GM23338 (cell line): ENCODE data around the gene ANKUB1. TPM values are rescaled to one million over a fixed set of nuclear protein-coding genes. Genes with fewer than 3 reads are reported as not detected.

Experiments used
- ATAC-seq: fragments of 200-7000 bp; cut with Tn5 transposase; 3 replicates; pipeline ENCODE4 v1.9.1; 2020
- DNase-seq: peaks from one replicate; pipeline ENCODE4 v3.0.0-alpha.2; 2015; ENCODE audit warnings: low spot score
- H2AFZ ChIP-seq: fragments of 200-600 bp; sonication (generic); 2 replicates; pipeline ENCODE4 v1.8.0; 2016; ENCODE audit warnings: antibody characterized with exemption, mild to moderate bottlenecking, moderate library complexity
- H3F3A ChIP-seq: fragments of 200-600 bp; sonication (generic); replicated peaks from 2 replicates; pipeline ENCODE4 v1.8.0; 2017; ENCODE audit warnings: antibody characterized with exemption, mixed run types, low read depth
- H3K27ac ChIP-seq: fragments of 200-600 bp; sonication (generic); 2 replicates; pipeline ENCODE4 v1.6.1; 2016; ENCODE audit warnings: low read depth
- H3K27me3 ChIP-seq: fragments of 200-600 bp; sonication (generic); 2 replicates; pipeline ENCODE4 v1.8.0; 2016; ENCODE audit warnings: mild to moderate bottlenecking, mixed run types, moderate library complexity; ENCODE audit not compliant: insufficient read depth
- H3K36me3 ChIP-seq: fragments of 200-600 bp; sonication (generic); 2 replicates; pipeline ENCODE4 v1.8.0; 2016; ENCODE audit warnings: mild to moderate bottlenecking; ENCODE audit not compliant: insufficient read depth
- H3K4me1 ChIP-seq: fragments of 200-600 bp; sonication (generic); 2 replicates; pipeline ENCODE4 v1.8.0; 2016; ENCODE audit warnings: mild to moderate bottlenecking, moderate library complexity; ENCODE audit not compliant: insufficient read depth
- H3K4me2 ChIP-seq: fragments of 200-600 bp; sonication (generic); 2 replicates; pipeline ENCODE4 v1.7.1; 2017; ENCODE audit warnings: mixed run types
- H3K4me3 ChIP-seq: fragments of 200-600 bp; sonication (generic); 2 replicates; pipeline ENCODE4 v1.6.1; 2016; ENCODE audit warnings: mixed run types
- H3K79me2 ChIP-seq: fragments of 200-600 bp; sonication (generic); replicated peaks from 2 replicates; pipeline ENCODE4 v1.8.0; 2017; ENCODE audit warnings: mild to moderate bottlenecking; ENCODE audit not compliant: insufficient read depth
- H3K9me2 ChIP-seq: fragments of 200-600 bp; sonication (generic); 2 replicates; pipeline ENCODE4 v1.8.0; 2017; ENCODE audit not compliant: insufficient read depth
- H4K20me1 ChIP-seq: fragments of 200-600 bp; sonication (generic); replicated peaks from 2 replicates; pipeline ENCODE4 v1.8.0; 2017; ENCODE audit warnings: mild to moderate bottlenecking; ENCODE audit not compliant: insufficient read depth
- H3K27ac Mint-ChIP-seq: 2 replicates; pipeline ENCODE4 v1.8.0; 2020; ENCODE audit warnings: inconsistent platforms, mild to moderate bottlenecking, moderate library complexity, mixed read lengths
- H3K27me3 Mint-ChIP-seq: 3 replicates; pipeline ENCODE4 v1.8.0; 2022; ENCODE audit warnings: low read depth, mild to moderate bottlenecking, moderate library complexity, mixed read lengths, inconsistent platforms; ENCODE audit not compliant: insufficient read depth, poor library complexity
- H3K36me3 Mint-ChIP-seq: 3 replicates; pipeline ENCODE4 v1.8.0; 2021; ENCODE audit warnings: low read depth, mild to moderate bottlenecking, inconsistent platforms, moderate library complexity, mixed read lengths
- H3K4me1 Mint-ChIP-seq: 3 replicates; pipeline ENCODE4 v1.8.0; 2020; ENCODE audit warnings: mild to moderate bottlenecking, inconsistent platforms, mixed read lengths
- H3K4me3 Mint-ChIP-seq: 3 replicates; pipeline ENCODE4 v1.8.0; 2021; ENCODE audit warnings: moderate library complexity, mild to moderate bottlenecking, inconsistent platforms, mixed read lengths
- H3K9me3 Mint-ChIP-seq: 3 replicates; pipeline ENCODE4 v1.8.0; 2020; ENCODE audit warnings: moderate library complexity, mild to moderate bottlenecking, inconsistent platforms, mixed read lengths
- CREB1 ChIP-seq: fragments of 250-450 bp; sonication (Bioruptor Pico); IDR thresholded peaks from 2 replicates; pipeline ENCODE4 v1.5.0; 2020; ENCODE audit warnings: low read depth, mild to moderate bottlenecking, moderate library complexity
- CTCF ChIP-seq, 2 experiments: fragments of 200-600 bp in 1 of 2; sonication (generic) in 1 of 2; conservative IDR thresholded peaks; 2 replicates each; pipeline versions ENCODE4 v1.5.1 to v1.6.1; 2016 to 2017; ENCODE audit warnings: antibody characterized with exemption in 2 of 2, low read depth in 2 of 2, mild to moderate bottlenecking in 2 of 2, moderate library complexity in 1 of 2
- EZH2phosphoT487 ChIP-seq: fragments of 200-600 bp; sonication (generic); IDR thresholded peaks from one replicate; pipeline ENCODE4 v1.8.1; 2018; ENCODE audit warnings: antibody characterized with exemption; ENCODE audit not compliant: unreplicated experiment
- JUNB ChIP-seq: IDR thresholded peaks from one replicate; pipeline ENCODE4 v1.6.1; 2016; ENCODE audit warnings: antibody characterized with exemption; ENCODE audit not compliant: unreplicated experiment
- NANOG ChIP-seq: IDR thresholded peaks from 2 replicates; pipeline ENCODE4 v1.6.1; 2016; ENCODE audit warnings: antibody characterized with exemption, borderline replicate concordance
- POLR2AphosphoS5 ChIP-seq: IDR thresholded peaks from 2 replicates; pipeline ENCODE4 v1.6.1; 2016; ENCODE audit warnings: antibody characterized with exemption, low read depth
- REST ChIP-seq: IDR thresholded peaks from one replicate; pipeline ENCODE4 v1.6.1; 2018; ENCODE audit warnings: antibody characterized with exemption; ENCODE audit not compliant: unreplicated experiment
- STAT1 ChIP-seq: IDR thresholded peaks from one replicate; pipeline ENCODE4 v1.6.1; 2016; ENCODE audit warnings: antibody characterized with exemption; ENCODE audit not compliant: unreplicated experiment
- polyA plus RNA-seq: library from polyadenylated mRNA; unstranded; fragments of >200 nt; fragmentation: Nextera tagmentation; extraction: Ambion mirVana; gene quantifications from 2 replicates; pipeline ENCODE4 v1.2.1, GENCODE V29; 2016
- total RNA-seq: library from RNA; depleted of rRNA; stranded (reverse); fragments of >200 nt; shearing (Covaris generic); gene quantifications from 2 replicates; pipeline ENCODE4 v1.2.3, GENCODE V29; 2014

The ANKUB1 gene
- total and polyA plus RNA-seq, 2 experiments from 2014 or later: not detected

DNA sequence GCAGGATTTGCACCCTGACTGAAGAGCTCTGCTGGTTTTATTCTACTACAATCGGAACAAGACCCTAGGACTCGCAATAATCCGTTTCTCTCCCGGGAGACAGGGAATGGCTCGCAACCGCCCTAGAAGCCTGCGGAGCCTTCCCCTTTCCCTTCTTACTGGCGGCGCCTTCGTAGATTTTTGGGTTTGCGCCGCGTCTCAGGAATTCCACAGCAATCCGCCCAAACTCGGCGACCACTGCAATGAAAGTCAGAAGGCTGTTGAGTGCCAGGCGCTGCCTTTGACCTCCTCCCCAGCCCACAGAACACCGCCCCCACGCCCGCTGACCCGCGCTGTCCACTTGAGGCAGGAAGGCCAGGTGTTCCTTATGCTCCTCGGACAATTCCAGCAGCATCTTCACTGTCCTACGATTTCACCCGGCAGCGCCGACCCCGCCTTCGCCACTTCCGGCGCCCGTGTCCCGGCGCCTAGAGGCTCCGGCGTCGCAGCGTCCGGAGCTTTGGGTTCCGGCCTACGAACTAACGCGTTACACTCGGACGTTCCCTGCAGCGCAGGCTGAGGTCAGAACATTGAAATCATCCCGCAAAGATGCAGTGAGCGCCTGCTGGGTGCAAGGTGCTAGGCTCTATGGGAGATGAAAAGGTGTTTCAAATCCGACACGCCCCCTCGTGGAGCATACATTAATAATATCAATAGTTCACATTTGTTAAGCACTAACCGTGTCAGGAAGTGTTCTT is 40.1 kb downstream of the ANKUB1 start, which contains the start of gene COMMD2 (continued):
- TF ChIP-seq REST: no peak
- no peak for TF ChIP-seq STAT1

- Mint-ChIP-seq H3K27me3 (no peaks in the 10 kb centered on the region), H3K4me1 (peaks cover 11% of the 10 kb centered on the region; the same call in 2 of the 3 replicates), H3K36me3 (peaks cover 37% of the 10 kb centered on the region), H3K9me3 (no peaks in the 10 kb centered on the region), H3K4me3 (peak overlapping the region; percentile 98), H3K27ac (no peak overlapping the region)
- Histone ChIP-seq H3K4me2 (peak overlapping the region; percentile 81), H2AFZ (peak overlapping the region; percentile 78; the same call in 1 of the 2 replicates), H3F3A (no peaks in the 10 kb centered on the region), H3K27me3 (no peaks in the 10 kb centered on the region), H3K4me3 (peak overlapping the region; percentile 85), H3K9me2 (no peaks in the 10 kb centered on the region), H3K79me2 (peaks cover 11% of the 10 kb centered on the region), H3K36me3 (peaks cover 20% of the 10 kb centered on the region), H3K27ac (no peak overlapping the region), H4K20me1 (no peaks in the 10 kb centered on the region), H3K4me1 (no peaks in the 10 kb centered on the region)
- no peak for ATAC-seq
- peak; percentile 18 for DNase-seq
- no peak for TF ChIP-seq NANOG
- no peak for TF ChIP-seq REST
- no peak for TF ChIP-seq POLR2AphosphoS5
- no peak for TF ChIP-seq CREB1 (CRISPR knock-in tag)
- TF ChIP-seq STAT1: no peak
- no peak for TF ChIP-seq JUNB
- TF ChIP-seq CTCF (conservative IDR thresholded peaks at IDR 0.05; ENCODE audit: low read depth in 2 of 2): no peak
- no peak for TF ChIP-seq EZH2phosphoT487
These were observed 40.8 kb downstream of the ANKUB1 start for GRCh38 chr3:149751551-149751950.
